RWPE1 (cell line): ENCODE results near the gene AGPAT3.

Source experiments
- CTCF ChIA-PET: fragments of 350-600 bp; sonication (Branson Sonifier 250); formaldehyde crosslinking; extraction: SDS; loops from one replicate; lab custom pipeline; 2021; lab: Yijun Ruan, JAX
- POLR2A ChIA-PET: fragments of 400-600 bp; formaldehyde crosslinking; extraction: SDS; loops from one replicate; lab custom pipeline; 2020; ENCODE audit warnings: antibody characterized with exemption; ENCODE audit not compliant: low non-redundant PET; lab: Yijun Ruan, JAX
- DNase-seq: peaks from one replicate; pipeline ENCODE4 v3.0.0; 2012; ENCODE audit warnings: low spot score
- H3K27ac ChIP-seq: fragments of 450-650 bp; 2 replicates; pipeline ENCODE4 v1.5.1; 2017
- TF ChIP-seq, protein P1 (sequence below): fragments of 450-650 bp; conservative IDR thresholded peaks from 2 replicates; pipeline ENCODE4 v1.5.1; 2017; ENCODE audit warnings: low read depth, mild to moderate bottlenecking

AGPAT3 gene

DNA sequence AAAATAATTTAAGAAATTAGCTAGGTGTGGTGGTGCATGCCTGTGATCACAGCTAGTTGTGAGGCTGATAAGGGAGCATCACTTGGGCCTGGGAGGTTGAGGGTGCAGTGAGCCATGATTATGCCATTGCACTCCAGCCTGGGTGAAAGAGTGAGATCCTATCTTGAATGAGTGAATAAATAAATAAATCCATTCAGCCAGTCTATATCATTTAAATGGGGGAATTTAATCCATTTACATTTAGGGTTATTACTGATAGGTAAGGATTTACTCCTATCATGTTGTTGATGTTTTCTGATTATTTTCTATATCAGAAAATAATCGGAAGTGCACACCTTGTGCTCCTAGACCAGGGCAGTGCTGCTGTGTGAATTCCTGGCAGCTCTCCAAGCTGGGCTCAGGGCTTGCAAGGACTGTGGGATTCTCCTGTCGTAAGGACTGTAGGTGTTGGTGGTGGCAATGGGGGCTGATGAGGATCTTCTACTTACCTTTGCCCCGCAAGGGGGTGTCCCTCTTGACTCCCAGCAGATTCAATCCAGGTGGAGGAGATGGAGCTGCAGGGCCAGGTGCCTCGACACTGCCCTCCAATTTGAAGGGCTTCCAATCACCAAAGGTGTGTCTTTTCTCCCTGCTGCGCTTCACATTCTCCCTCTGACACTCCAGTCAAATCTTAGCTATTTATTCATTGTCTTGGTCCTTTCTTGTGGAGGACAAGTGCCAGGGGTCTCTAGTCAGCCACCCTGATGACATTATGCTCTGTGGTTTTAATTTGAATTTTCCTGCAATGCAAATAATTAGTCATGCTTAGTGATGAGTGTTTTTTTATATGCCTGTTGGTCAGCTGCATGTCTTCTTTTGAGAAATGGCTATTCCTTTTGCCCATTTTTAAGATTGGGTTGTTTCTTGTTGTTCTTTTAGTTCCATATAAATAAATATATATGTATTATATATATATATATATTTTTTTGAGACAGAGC lies 133.0 kb downstream of the AGPAT3 start:
- H3K27ac ChIP-seq: no peak overlapping the region
- TF ChIP-seq, protein P1, sequence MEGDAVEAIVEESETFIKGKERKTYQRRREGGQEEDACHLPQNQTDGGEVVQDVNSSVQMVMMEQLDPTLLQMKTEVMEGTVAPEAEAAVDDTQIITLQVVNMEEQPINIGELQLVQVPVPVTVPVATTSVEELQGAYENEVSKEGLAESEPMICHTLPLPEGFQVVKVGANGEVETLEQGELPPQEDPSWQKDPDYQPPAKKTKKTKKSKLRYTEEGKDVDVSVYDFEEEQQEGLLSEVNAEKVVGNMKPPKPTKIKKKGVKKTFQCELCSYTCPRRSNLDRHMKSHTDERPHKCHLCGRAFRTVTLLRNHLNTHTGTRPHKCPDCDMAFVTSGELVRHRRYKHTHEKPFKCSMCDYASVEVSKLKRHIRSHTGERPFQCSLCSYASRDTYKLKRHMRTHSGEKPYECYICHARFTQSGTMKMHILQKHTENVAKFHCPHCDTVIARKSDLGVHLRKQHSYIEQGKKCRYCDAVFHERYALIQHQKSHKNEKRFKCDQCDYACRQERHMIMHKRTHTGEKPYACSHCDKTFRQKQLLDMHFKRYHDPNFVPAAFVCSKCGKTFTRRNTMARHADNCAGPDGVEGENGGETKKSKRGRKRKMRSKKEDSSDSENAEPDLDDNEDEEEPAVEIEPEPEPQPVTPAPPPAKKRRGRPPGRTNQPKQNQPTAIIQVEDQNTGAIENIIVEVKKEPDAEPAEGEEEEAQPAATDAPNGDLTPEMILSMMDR: no peak
- ChIA-PET CTCF (interaction anchor here (1.2 kb wide), 1 partner anchor 187 kb away, joined by 3 read pairs; no protein-coding TSS in a partner anchor), POLR2A (no interaction called here)
- DNase-seq: no peak

DNA sequence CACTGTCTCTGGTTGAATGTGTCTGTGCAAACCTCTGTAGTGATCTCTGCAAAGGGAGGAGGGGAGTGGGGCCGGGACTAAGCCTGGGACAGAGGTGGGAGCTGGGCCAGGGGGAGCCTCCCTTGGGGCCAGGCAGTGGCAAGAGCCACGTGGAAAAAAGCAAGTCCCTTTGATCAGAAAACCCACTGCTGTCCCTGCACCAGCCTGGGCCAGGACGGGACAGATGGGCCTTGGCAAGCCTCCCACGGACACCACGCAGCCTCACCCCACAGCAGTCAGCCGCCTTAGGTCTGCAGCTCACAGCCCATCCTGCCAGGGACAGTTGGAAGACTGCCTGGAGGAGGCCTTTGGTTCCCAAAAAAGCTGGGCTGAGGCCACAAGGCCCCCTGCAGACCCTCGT lies 135.3 kb downstream of the AGPAT3 start:
- CTCF ChIA-PET: no interaction called here
- POLR2A ChIA-PET: no interaction called here
- DNase-seq: no peak
- H3K27ac ChIP-seq: no peak overlapping the region
- TF ChIP-seq, protein P1: no peak

DNA sequence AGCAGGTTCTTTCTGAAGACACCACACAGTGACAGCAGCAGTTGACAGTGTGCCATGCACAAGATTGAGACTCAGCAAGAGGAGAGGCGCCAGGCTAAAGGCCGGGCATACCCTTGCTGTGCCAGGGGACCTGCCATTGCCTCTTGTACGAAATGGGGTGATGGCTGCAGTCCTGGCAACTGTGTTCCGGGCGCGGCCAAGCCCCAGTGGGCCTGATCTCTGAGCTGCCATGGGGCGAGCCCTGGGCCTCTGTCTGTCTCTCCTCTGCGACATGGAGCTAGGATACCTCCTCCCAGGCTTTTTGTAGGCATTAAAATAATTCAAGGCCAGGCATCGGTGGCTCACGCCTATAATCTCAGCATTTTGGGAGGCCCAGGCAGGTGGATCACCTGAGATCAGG lies 137.5 kb downstream of the AGPAT3 start:
- CTCF ChIA-PET: no interaction called here
- TF ChIP-seq, protein P1: no peak
- no peak overlapping the region for H3K27ac ChIP-seq
- no peak for DNase-seq
- POLR2A ChIA-PET: no interaction called here

DNA sequence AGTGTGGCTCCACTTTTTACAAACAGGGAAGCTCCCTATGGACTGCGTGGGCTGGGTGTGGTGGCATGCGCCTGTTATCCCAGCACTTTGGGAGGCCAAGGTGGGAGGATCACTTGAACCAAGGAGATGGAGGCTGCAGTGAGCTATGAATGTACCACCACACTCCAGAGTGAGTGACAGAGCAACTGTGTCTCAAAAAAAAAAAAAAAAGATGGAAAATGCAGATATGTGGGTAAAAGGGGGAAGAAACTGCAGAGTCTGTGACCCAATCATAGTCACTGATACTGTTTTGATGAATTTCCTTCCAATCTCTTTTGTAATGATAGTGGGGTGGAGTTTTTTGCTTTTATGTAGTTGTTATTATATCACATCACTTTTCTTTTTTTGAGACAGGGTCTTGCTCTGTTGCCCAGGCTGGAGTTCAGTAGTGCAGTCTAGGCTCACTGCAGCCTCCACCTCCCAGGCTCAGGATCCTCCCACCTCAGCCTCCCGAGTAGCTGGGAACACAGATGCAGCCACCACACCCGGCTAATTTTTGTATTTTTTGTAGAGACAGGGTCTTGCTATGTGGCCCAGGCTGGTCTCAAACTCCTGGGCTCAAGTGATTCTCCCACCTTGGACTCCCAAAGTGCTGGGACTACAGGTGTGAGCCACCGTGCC lies 138.4 kb downstream of the AGPAT3 start:
- POLR2A ChIA-PET: no interaction called here
- TF ChIP-seq, protein P1: no peak
- no peak for DNase-seq
- H3K27ac ChIP-seq: no peak overlapping the region
- CTCF ChIA-PET: no interaction called here

DNA sequence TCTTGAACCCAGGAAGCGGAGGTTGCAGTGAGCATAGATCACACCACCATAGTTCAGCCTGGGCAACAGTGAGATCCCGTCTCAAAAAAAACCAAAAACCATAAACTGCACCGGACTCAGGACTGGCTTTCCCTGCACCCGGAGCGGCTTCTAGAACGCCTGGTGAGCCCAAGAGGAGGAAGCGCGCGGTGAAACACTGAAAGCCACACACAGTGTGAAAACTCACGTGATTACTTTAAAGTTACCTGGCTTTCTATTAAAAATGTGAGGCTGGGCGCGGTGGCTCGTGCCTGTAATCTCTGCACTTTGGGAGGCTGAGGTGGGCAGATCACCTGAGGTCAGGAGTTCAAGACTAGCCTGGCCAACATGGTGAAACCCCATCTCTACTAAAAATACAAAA lies 140.0 kb downstream of the AGPAT3 start:
- CTCF ChIA-PET: no interaction called here
- POLR2A ChIA-PET: no interaction called here
- TF ChIP-seq, protein P1: no peak
- DNase-seq: no peak
- H3K27ac ChIP-seq: peak overlapping the region; percentile 94

DNA sequence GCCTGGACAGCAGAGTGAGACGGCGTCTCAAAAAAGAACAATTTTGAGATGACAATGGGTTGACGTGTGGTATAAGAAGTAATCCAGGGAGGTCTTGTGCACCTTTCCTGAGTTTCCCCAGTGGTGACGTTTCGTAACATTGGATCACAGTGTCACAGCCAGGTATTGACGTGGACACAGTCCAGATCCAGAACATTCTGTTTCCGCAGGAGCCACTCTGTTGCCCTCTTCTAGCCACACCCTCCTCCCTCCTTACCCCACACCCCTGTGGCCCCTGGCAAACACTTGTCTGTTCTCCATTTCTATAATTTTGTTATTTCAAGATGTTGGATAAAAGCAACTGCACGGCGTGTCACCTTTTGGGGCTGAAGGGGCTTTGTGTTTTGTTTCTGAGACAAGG lies 140.6 kb downstream of the AGPAT3 start:
- DNase-seq: no peak
- TF ChIP-seq, protein P1: no peak
- ChIA-PET POLR2A (no interaction called here), CTCF (interaction anchor here (0.6 kb wide), 1 partner anchor 51 kb away, joined by 3 read pairs; no protein-coding TSS in a partner anchor)
- H3K27ac ChIP-seq: peak overlapping the region; percentile 94
